Fibroblast of lung (primary cell): ENCODE results near the gene PLA2G2A. TPM values are rescaled to one million over a fixed set of nuclear protein-coding genes. Genes with fewer than 3 reads are reported as not detected.
"Not testable (repeated sequence)": the region's sequence is repeated elsewhere in the genome, so short reads cannot be mapped to it uniquely, and the experiment has no call there.

Source experiments
- DNase-seq, 2 donors: peaks; one replicate each; pipeline versions ENCODE4 v3.0.0 to v3.0.0-alpha.2; 2010; ENCODE audit warnings: low read depth in 2 of 2
- H2AFZ ChIP-seq: 2 replicates; pipeline ENCODE4 v1.5.1; 2012; ENCODE audit warnings: low read length, control low read depth, inconsistent platforms
- H3K27ac ChIP-seq: 2 replicates; pipeline ENCODE4 v1.5.1; 2011; ENCODE audit warnings: low read length, control low read depth; ENCODE audit not compliant: insufficient read depth
- H3K27me3 ChIP-seq: 2 replicates; pipeline ENCODE4 v1.5.1; 2011; ENCODE audit warnings: mild to moderate bottlenecking, low read length; ENCODE audit not compliant: control insufficient read depth, insufficient read depth
- H3K36me3 ChIP-seq: 2 replicates; pipeline ENCODE4 v1.5.1; 2011; ENCODE audit warnings: low read length; ENCODE audit not compliant: control insufficient read depth, insufficient read depth
- H3K4me1 ChIP-seq: 2 replicates; pipeline ENCODE4 v1.5.1; 2011; ENCODE audit warnings: low read length; ENCODE audit not compliant: control insufficient read depth, insufficient read depth; ENCODE audit errors: extremely low read depth
- H3K4me2 ChIP-seq: 2 replicates; pipeline ENCODE4 v1.5.1; 2011; ENCODE audit warnings: low read length, control low read depth; ENCODE audit not compliant: insufficient read depth; ENCODE audit errors: extremely low read depth
- H3K4me3 ChIP-seq, 4 experiments: fragments of 200-600 bp in 1 of 4; sonication (generic) in 1 of 4; replicated peaks in 1 of 4; 2 replicates each; pipeline ENCODE4 v1.5.1; 2011 to 2016; ENCODE audit warnings: low read length in 4 of 4, low read depth in 3 of 4, mild to moderate bottlenecking in 3 of 4, control low read depth in 2 of 4, inconsistent platforms in 1 of 4, mixed read lengths in 1 of 4; ENCODE audit not compliant: insufficient read depth in 1 of 4; ENCODE audit errors: control extremely low read depth in 1 of 4
- H3K79me2 ChIP-seq: 2 replicates; pipeline ENCODE4 v1.5.1; 2012; ENCODE audit warnings: mild to moderate bottlenecking, low read length, inconsistent platforms; ENCODE audit not compliant: control insufficient read depth, insufficient read depth
- H3K9ac ChIP-seq: 2 replicates; pipeline ENCODE4 v1.5.1; 2011; ENCODE audit warnings: mild to moderate bottlenecking, low read length, control low read depth; ENCODE audit not compliant: insufficient read depth
- H3K9me3 ChIP-seq: 2 replicates; pipeline ENCODE4 v1.5.1; 2012; ENCODE audit warnings: low read depth, low read length; ENCODE audit not compliant: control insufficient read depth, insufficient read depth
- H4K20me1 ChIP-seq: 2 replicates; pipeline ENCODE4 v1.5.1; 2011; ENCODE audit warnings: low read length; ENCODE audit not compliant: control insufficient read depth, insufficient read depth; ENCODE audit errors: extremely low read depth
- EZH2 ChIP-seq: IDR thresholded peaks from 2 replicates; pipeline ENCODE4 v1.5.1; 2012; ENCODE audit warnings: low read length, control low read depth, mild to moderate bottlenecking; ENCODE audit errors: missing control alignments
- polyA plus RNA-seq, 2 donors: library from polyadenylated mRNA; depleted of rRNA in 1 of 2; stranded (reverse) in 1 of 2; unstranded in 1 of 2; fragments of >200 nt; gene quantifications; 2 replicates each; pipeline ENCODE4 v1.2.1, GENCODE V29; 2011 to 2012; ENCODE audit warnings: missing spikeins in 1 of 2
- total RNA-seq: library from RNA; depleted of rRNA; stranded (reverse); fragments of >200 nt; gene quantifications from 2 replicates; pipeline ENCODE4 v1.2.1, GENCODE V29; 2014
- TF ChIP-seq, protein P1 (sequence below), 2 donors: IDR thresholded peaks in 1 of 2; conservative IDR thresholded peaks in 1 of 2; 1 replicate in 1 of 2; 2 replicates in 1 of 2; pipeline ENCODE4 v1.5.1; 2011 to 2012; ENCODE audit warnings: low read length in 2 of 2, control low read depth in 1 of 2, inconsistent platforms in 1 of 2, low read depth in 1 of 2, mild to moderate bottlenecking in 1 of 2

Gene PLA2G2A
- total and polyA plus RNA-seq, 2 donors (not counting 1 experiment from before 2014, with no cell fraction given): not detected

DNA sequence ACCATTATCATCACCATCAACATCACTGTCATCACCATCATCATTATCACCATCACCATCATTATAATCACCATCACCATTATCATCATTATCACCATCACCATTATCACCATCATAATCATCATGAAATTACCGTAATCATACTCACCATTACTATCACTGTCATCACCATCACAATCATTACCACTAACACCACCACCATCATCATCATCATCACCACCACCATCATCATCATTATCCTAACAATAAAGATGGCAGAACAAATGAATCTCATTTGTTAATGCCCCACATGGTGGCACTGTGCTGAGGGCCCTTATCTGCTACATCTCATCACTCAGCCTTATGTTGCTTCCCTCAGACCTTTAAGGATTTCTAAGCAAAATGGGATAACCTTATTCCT, 46.6 kb downstream of the PLA2G2A start:
- H3K79me2 ChIP-seq: no peaks in the 10 kb centered on the region
- no peak overlapping the region for H3K27ac ChIP-seq
- H3K4me3 ChIP-seq: no peak overlapping the region
- no peak overlapping the region for H2AFZ ChIP-seq
- no peaks in the 10 kb centered on the region for H4K20me1 ChIP-seq
- no peaks in the 10 kb centered on the region for H3K9me3 ChIP-seq
- H3K4me1 ChIP-seq: no peaks in the 10 kb centered on the region
- no peak overlapping the region for H3K4me2 ChIP-seq
- TF ChIP-seq EZH2: no peak
- TF ChIP-seq, protein P1, sequence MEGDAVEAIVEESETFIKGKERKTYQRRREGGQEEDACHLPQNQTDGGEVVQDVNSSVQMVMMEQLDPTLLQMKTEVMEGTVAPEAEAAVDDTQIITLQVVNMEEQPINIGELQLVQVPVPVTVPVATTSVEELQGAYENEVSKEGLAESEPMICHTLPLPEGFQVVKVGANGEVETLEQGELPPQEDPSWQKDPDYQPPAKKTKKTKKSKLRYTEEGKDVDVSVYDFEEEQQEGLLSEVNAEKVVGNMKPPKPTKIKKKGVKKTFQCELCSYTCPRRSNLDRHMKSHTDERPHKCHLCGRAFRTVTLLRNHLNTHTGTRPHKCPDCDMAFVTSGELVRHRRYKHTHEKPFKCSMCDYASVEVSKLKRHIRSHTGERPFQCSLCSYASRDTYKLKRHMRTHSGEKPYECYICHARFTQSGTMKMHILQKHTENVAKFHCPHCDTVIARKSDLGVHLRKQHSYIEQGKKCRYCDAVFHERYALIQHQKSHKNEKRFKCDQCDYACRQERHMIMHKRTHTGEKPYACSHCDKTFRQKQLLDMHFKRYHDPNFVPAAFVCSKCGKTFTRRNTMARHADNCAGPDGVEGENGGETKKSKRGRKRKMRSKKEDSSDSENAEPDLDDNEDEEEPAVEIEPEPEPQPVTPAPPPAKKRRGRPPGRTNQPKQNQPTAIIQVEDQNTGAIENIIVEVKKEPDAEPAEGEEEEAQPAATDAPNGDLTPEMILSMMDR (conservative IDR thresholded peaks at IDR 0.05 in 1 of 2, IDR thresholded peaks at IDR 0.05 in 1 of 2; ENCODE audit: low read depth in 1 of 2, low read length in 2 of 2): no peak
- H3K9ac ChIP-seq: no peak overlapping the region
- H3K36me3 ChIP-seq: no peaks in the 10 kb centered on the region
- no peak for DNase-seq
- H3K27me3 ChIP-seq: no peaks in the 10 kb centered on the region

DNA sequence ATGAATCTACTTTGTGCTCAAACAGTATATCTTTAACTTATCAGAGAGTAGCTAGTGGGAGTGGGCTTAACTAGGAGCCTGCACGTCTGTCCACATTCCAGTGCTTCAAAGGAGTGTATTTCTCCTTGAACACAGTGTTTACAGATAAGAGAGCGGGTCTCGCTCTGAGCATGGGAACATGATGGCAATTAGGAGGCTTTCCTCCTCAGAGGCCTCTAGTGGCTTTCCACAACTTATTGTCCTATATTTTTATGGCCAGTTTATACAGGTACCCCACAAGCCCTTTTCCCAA, 52.3 kb downstream of the PLA2G2A start:
- H3K27ac ChIP-seq, H3K4me1 ChIP-seq, H3K36me3 ChIP-seq, H3K4me2 ChIP-seq, H2AFZ ChIP-seq, H3K9ac ChIP-seq, H3K4me3 ChIP-seq, H3K9me3 ChIP-seq, H3K27me3 ChIP-seq, H4K20me1 ChIP-seq, H3K79me2 ChIP-seq, DNase-seq: not testable (repeated sequence)

DNA sequence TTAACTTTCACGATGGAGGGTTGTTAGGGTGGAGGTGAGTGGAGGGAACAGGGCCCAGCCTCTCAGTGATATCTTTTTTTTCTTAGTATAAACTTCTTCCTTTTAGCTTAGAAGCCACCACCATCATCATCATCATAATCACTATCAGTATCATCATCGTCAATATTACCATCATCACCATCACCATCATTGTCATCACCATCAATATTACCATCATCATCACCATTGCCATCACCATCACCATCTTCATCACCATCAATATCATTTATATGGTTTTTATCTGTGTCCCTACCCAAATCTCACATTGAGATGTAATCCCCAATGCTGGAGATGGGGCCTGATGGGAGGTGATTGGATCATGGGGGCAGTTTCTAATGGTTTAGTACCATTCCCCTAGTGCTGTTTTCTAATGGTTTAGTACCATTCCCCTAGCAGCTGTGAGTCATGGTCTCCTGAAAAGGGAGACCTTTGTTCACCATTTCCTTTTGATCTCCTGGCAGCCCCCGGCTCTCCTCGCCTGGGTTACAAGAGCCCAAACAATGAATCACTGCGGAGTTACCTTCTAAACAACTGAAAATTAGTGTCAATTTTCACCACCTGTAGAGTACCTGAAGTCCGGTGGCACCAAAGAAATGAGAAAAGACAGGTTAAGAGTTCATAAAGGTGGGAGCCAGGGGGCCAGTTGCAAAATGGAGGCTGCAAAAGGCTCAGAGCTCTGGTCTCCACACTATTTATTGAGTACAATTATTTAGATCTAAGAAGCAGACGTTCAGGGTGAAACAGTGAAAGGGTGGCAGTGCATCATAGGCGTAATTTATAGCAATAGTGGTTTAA, 52.9 kb downstream of the PLA2G2A start:
- Histone ChIP-seq H3K4me1 (no peaks in the 10 kb centered on the region), H3K36me3 (no peaks in the 10 kb centered on the region), H3K27ac (no peak overlapping the region), H3K9me3 (no peaks in the 10 kb centered on the region), H3K4me2 (no peak overlapping the region), H3K9ac (no peak overlapping the region), H2AFZ (no peak overlapping the region), H3K4me3 (no peak overlapping the region), H4K20me1 (no peaks in the 10 kb centered on the region), H3K79me2 (no peaks in the 10 kb centered on the region), H3K27me3 (no peaks in the 10 kb centered on the region)
- no peak for TF ChIP-seq EZH2
- TF ChIP-seq, protein P1 (conservative IDR thresholded peaks at IDR 0.05 in 1 of 2, IDR thresholded peaks at IDR 0.05 in 1 of 2; ENCODE audit: low read depth in 1 of 2, low read length in 2 of 2): no peak
- DNase-seq: peak in 1 of 2 donors; percentile 16

Other genes with a start within 250 kb of the PLA2G2A start
- gene TMCO4, start 179.7 kb downstream of the PLA2G2A start, total RNA-seq: 22.9 and 24.3 TPM in 2 replicates
- gene TMCO4, start 179.7 kb downstream of the PLA2G2A start, polyA plus RNA-seq: 11.9 and 12.5 TPM in 2 replicates
- not detected in 2 replicates for gene RNF186, start 164.3 kb downstream of the PLA2G2A start, total RNA-seq
- not detected in 2 replicates for gene RNF186, start 164.3 kb downstream of the PLA2G2A start, polyA plus RNA-seq
- gene OTUD3, start 97.2 kb downstream of the PLA2G2A start, total RNA-seq: 5.0 and 5.1 TPM in 2 replicates
- gene OTUD3, start 97.2 kb downstream of the PLA2G2A start, polyA plus RNA-seq: 2.9 and 3.0 TPM in 2 replicates
- gene PLA2G2E, start 56.0 kb downstream of the PLA2G2A start, total RNA-seq: not detected in 2 replicates
- gene PLA2G2E, start 56.0 kb downstream of the PLA2G2A start, polyA plus RNA-seq: not detected in 2 replicates
- 9.8 and 27.4 TPM in 2 replicates for gene PLA2G5, start 90.6 kb upstream of the PLA2G2A start, total RNA-seq
- 1.1 and 7.2 TPM in 2 replicates for gene PLA2G5, start 90.6 kb upstream of the PLA2G2A start, polyA plus RNA-seq
- not detected in 2 replicates for gene PLA2G2D, start 139.9 kb upstream of the PLA2G2A start, total RNA-seq
- not detected in 2 replicates for gene PLA2G2D, start 139.9 kb upstream of the PLA2G2A start, polyA plus RNA-seq
- gene PLA2G2F, start 159.7 kb upstream of the PLA2G2A start, total RNA-seq: not detected in 2 replicates
- gene PLA2G2F, start 159.7 kb upstream of the PLA2G2A start, polyA plus RNA-seq: not detected in 2 replicates
- gene UBXN10, start 206.5 kb upstream of the PLA2G2A start, total RNA-seq: 0.33 and 0.77 TPM in 2 replicates
- gene UBXN10, start 206.5 kb upstream of the PLA2G2A start, polyA plus RNA-seq: not detected in 2 replicates
- not detected in 2 replicates for gene PLA2G2C, start 206.9 kb upstream of the PLA2G2A start, total RNA-seq
- gene PLA2G2C, start 206.9 kb upstream of the PLA2G2A start, polyA plus RNA-seq: not detected in 2 replicates